Measurements from ENCODE around the gene DHRS13.
A peak's percentile ranks its signal among the peaks of the same experiment; 100 is the strongest.
"Not testable (repeated sequence)": the region's sequence is repeated elsewhere in the genome, so short reads cannot be mapped to it uniquely, and the experiment has no call there.

Gene DHRS13

GRCh38 chr17:28896491-28896883 lies 6.4 kb downstream of the DHRS13 start:
- TF ChIP-seq EZH2phosphoT487 (IDR thresholded peaks at IDR 0.05; ENCODE audit: low read length): no peak
- TF ChIP-seq CTCF (IDR thresholded peaks at IDR 0.05; ENCODE audit: low read length): no peak
- no peak for TF ChIP-seq EZH2 (optimal IDR thresholded peaks at IDR 0.05; ENCODE audit: low read depth, low read length)
- Histone ChIP-seq H3K27ac (ENCODE audit: low read length) (peak overlapping the region; percentile 48; the same call in 1 of the 2 replicates), H3K9me2 (replicated peaks; ENCODE audit: insufficient read depth, low read length) (no peaks in the 10 kb centered on the region), H3K27me3 (replicated peaks; ENCODE audit: insufficient read depth, low read length) (no peaks in the 10 kb centered on the region), H2AFZ (ENCODE audit: low read length) (no peak overlapping the region), H3K4me1 (ENCODE audit: low read length) (peaks cover 60% of the 10 kb centered on the region), H3K9me3 (replicated peaks; ENCODE audit: insufficient read depth, low read length) (no peaks in the 10 kb centered on the region), H3K4me3 (ENCODE audit: low read length) (peak overlapping the region; percentile 95), H3K36me3 (replicated peaks; ENCODE audit: insufficient read depth, low read length) (no peaks in the 10 kb centered on the region), H3F3A (ENCODE audit: insufficient read depth, low read length) (peaks cover 45% of the 10 kb centered on the region), H3K4me2 (ENCODE audit: low read depth, low read length) (peak overlapping the region; percentile 78), H3K9ac (ENCODE audit: low read length) (peak overlapping the region; percentile 81), H4K20me1 (ENCODE audit: insufficient read depth, low read length) (no peaks in the 10 kb centered on the region), H3K79me2 (ENCODE audit: low read length) (peaks cover 71% of the 10 kb centered on the region)
- no peak for DNase-seq

- peak overlapping the region; percentile 78 for H3K4me2 ChIP-seq (ENCODE audit: low read depth, low read length)
- no peaks in the 10 kb centered on the region for H3K9me3 ChIP-seq (replicated peaks; ENCODE audit: insufficient read depth, low read length)
- H3K9ac ChIP-seq (ENCODE audit: low read length): peak overlapping the region; percentile 81; the same call in 1 of the 2 replicates
- no peaks in the 10 kb centered on the region for H3K27me3 ChIP-seq (replicated peaks; ENCODE audit: insufficient read depth, low read length)
- H2AFZ ChIP-seq (ENCODE audit: low read length): no peak overlapping the region
- TF ChIP-seq EZH2phosphoT487 (IDR thresholded peaks at IDR 0.05; ENCODE audit: low read length) (no peak), CTCF (IDR thresholded peaks at IDR 0.05; ENCODE audit: low read length) (no peak), EZH2 (optimal IDR thresholded peaks at IDR 0.05; ENCODE audit: low read depth, low read length) (no peak)
- no peaks in the 10 kb centered on the region for H3K36me3 ChIP-seq (replicated peaks; ENCODE audit: insufficient read depth, low read length)
- DNase-seq: no peak
- peaks cover 45% of the 10 kb centered on the region for H3F3A ChIP-seq (ENCODE audit: insufficient read depth, low read length)
- no peaks in the 10 kb centered on the region for H3K9me2 ChIP-seq (replicated peaks; ENCODE audit: insufficient read depth, low read length)
- H3K4me1 ChIP-seq (ENCODE audit: low read length): peaks cover 54% of the 10 kb centered on the region
- peak overlapping the region; percentile 48 for H3K27ac ChIP-seq (ENCODE audit: low read length)
- peak overlapping the region; percentile 95 for H3K4me3 ChIP-seq (ENCODE audit: low read length)
- H4K20me1 ChIP-seq (ENCODE audit: insufficient read depth, low read length): no peaks in the 10 kb centered on the region
- peaks cover 71% of the 10 kb centered on the region for H3K79me2 ChIP-seq (ENCODE audit: low read length)
Observed at GRCh38 chr17:28895794-28896447, 7.0 kb downstream of the DHRS13 start.

GRCh38 chr17:28893248-28894183 lies 9.4 kb downstream of the DHRS13 start:
- H3K4me3 ChIP-seq (ENCODE audit: low read length): peak overlapping the region; percentile 28
- H3K4me2 ChIP-seq (ENCODE audit: low read depth, low read length): peak overlapping the region; percentile 67
- H3K9ac ChIP-seq (ENCODE audit: low read length): peak overlapping the region; percentile 68
- DNase-seq: peak; percentile 51
- H3K27ac ChIP-seq (ENCODE audit: low read length): peak overlapping the region; percentile 95
- not testable (repeated sequence) for H3K27me3 ChIP-seq (replicated peaks; ENCODE audit: insufficient read depth, low read length); H3K9me2 ChIP-seq (replicated peaks; ENCODE audit: insufficient read depth, low read length); H3K36me3 ChIP-seq (replicated peaks; ENCODE audit: insufficient read depth, low read length); H3K9me3 ChIP-seq (replicated peaks; ENCODE audit: insufficient read depth, low read length); H4K20me1 ChIP-seq (ENCODE audit: insufficient read depth, low read length)
- H2AFZ ChIP-seq (ENCODE audit: low read length): peak overlapping the region; percentile 37; the same call in 1 of the 2 replicates
- peaks cover 42% of the 10 kb centered on the region for H3F3A ChIP-seq (ENCODE audit: insufficient read depth, low read length)
- peaks cover 46% of the 10 kb centered on the region for H3K4me1 ChIP-seq (ENCODE audit: low read length)
- H3K79me2 ChIP-seq (ENCODE audit: low read length): peaks cover 64% of the 10 kb centered on the region

Measured in MM.1S (cell line).